IPS DF 4.7 (cell line): Measurements from ENCODE around the gene TXNL4A.

Source experiments
- DNase-seq: peaks from one replicate; pipeline ENCODE4 v3.0.0-alpha.2; 2013; ENCODE audit warnings: low spot score; ENCODE audit errors: extremely low read depth

TXNL4A gene

DNA sequence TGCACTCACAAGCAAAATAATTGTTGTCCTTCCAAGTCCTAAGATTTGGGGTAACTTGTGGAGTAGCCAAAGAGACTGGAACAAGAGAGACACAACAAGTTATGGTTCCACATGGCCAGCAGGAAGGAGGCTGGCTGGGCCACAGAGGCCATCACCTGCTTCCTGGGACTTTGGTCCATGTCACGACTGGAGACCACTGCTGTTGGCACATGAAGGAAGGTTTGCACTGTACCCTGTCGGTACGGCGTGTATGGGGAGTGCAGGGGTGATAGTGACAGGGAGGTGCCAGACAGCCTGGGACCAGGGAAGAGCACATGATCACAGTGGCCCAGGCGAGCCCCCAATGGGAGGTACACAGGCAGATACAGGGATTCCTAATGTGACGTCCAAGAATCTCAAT is 52.4 kb downstream of the TXNL4A start:
- no peak for DNase-seq

GRCh38 chr18:79935499-79935898 is 52.9 kb downstream of the TXNL4A start:
- DNase-seq: no peak

DNA sequence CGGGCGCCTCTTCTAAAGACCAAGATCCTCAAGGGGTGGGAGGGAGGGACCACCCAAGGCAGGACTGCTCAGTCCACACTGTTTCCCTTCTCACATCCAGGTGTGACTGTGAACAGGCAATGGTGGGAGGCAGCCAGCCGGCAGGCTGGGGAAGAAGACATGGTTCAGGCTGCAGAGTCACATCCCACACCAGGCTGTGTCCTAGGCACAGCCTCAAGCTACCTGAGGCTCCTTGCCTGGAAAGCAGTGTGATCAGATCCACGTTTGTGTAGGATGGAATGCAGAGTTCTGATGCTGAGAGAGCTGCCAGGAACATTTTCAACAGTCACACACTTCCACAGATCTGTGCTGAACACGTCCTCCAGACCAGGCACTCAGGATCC is 53.3 kb downstream of the TXNL4A start:
- no peak for DNase-seq

DNA sequence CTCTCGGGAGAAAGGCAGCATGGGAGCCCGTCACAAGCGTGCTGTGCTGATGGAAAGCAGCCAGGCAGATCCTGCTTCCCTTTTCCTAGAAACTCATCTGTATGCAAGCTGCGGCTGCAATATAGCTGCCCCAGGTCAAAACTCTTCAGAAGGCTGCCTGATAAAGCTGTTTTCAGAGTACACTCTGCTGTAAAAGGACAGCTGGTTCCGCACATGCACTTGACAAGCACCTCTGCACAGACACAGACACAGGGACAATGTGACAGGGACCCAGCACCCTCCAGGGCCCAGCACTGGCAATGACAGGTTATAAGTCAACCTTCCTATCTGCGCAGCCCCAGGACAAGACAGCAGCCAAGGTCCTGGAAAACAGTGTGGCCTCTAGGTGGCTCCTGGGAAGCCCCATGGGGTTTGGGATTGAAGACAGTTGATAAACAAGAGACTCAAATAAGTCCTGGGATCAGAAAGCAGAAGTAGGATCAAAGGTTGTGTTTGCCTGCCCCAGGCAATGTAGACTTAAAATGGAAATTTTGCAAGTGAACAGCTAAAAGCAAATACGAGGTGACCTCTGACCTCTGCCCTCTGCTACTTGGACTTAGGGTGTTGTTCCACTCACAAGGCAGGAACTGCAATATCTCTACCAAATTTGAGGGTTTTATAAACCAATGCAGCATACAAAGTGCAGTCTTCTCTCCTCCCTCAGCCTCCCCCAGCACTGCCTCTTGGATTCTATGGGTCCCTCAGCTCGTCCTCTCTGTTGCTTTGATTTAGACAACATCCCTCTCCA is 53.9 kb downstream of the TXNL4A start:
- no peak for DNase-seq

- no peak for DNase-seq
These were observed 54.6 kb downstream of the TXNL4A start for GRCh38 chr18:79933765-79934164.

GRCh38 chr18:79932907-79933306 is 55.5 kb downstream of the TXNL4A start:
- no peak for DNase-seq

GRCh38 chr18:79931475-79931874 is 56.9 kb downstream of the TXNL4A start:
- DNase-seq: no peak

- no peak for DNase-seq
These were observed 58.2 kb downstream of the TXNL4A start for GRCh38 chr18:79930020-79930642.

- DNase-seq: no peak
These were observed 59.8 kb downstream of the TXNL4A start for GRCh38 chr18:79928563-79928960.

- DNase-seq: no peak
These were observed 60.5 kb downstream of the TXNL4A start for GRCh38 chr18:79927607-79928562.

DNA sequence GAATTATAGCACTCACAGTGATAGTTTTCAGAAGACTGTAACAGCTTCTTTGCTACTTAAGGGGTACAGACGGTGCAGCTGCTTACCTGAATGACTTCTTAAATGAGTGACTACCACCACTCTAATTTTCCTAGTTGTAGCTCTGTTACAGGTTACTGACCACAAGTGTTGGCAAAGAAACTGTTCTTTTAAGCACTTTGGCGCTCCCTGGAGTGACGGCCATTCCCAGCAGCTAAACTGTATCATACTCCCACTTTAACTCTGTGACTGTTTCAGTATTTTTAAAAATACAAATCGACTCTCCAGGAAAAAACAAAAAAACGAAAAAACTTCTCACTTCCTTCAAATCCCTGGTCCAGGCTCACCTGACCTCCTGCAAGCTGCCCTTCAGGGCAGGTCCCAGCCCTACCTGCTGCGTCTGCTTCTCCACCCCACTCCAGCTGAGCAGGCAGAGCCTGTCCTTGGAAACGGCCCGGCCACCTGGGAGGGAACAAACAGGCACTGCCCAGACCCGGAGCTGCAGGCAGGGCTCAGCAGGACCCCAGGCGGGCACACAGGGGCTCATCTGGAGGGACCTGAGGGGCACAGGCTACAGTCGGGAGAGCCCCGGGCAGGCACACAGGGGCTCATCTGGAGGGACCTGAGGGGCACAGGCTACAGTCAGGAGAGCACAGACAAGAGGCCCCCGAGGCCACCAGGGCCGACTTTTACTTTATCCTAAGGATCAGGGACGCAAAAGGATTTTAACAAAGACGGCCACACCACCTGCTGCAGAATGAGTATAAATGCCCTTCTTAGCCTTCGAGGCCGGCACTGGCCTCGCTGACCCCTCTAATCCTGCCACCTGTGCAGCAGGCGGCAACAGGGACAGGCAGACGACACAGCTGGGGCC is 61.4 kb downstream of the TXNL4A start:
- no peak for DNase-seq

GRCh38 chr18:79926306-79926705 is 62.1 kb downstream of the TXNL4A start:
- no peak for DNase-seq

GRCh38 chr18:79924814-79925731 is 63.3 kb downstream of the TXNL4A start:
- no peak for DNase-seq

- DNase-seq: no peak
These were observed 64.3 kb downstream of the TXNL4A start for GRCh38 chr18:79923896-79924585.

DNA sequence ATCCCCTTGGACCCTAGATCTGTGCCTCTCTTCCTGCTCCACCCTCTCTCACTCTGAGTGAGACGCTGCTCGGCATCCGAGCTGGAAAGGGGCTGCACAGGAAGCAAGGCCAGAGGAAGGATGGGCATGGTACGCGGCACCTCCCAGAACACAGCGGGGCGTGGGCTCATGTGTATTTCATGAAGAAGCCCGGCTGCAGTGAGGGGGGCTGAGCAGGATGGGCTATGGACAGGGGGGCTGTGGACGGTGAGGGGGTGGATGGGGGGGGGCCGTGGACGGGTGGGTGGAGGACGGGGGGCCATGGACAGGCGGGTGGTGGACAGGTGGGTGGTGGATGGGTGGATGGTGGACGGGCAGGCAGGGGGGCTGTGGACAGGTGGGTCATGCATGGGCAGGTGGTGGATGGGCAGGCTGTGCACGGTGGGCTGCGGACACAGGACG is 65.4 kb downstream of the TXNL4A start:
- DNase-seq: no peak

- DNase-seq: no peak
These were observed 66.1 kb downstream of the TXNL4A start for GRCh38 chr18:79921984-79922965.
